Activated CD8-positive, alpha-beta T cell treated with anti-CD3 and anti-CD28 coated beads, Interleukin-2, amount 10 ng/mL, durations not matched to agents 7 days and 5 days (primary cell): ENCODE results near the gene BTNL3. TPM values are rescaled to one million over a fixed set of nuclear protein-coding genes. Genes with fewer than 3 reads are reported as not detected.
A peak's percentile ranks its signal among the peaks of the same experiment; 100 is the strongest.
"Not testable (repeated sequence)": the region's sequence is repeated elsewhere in the genome, so short reads cannot be mapped to it uniquely, and the experiment has no call there.

Experiments
- ATAC-seq: fragments of 150-1000 bp; cut with Tn5 transposase; one replicate; pipeline ENCODE4 v1.10.0; 2021; ENCODE audit warnings: moderate library complexity
- CTCF ChIA-PET: fragments of 350-600 bp; sonication (Branson Sonifier 250); formaldehyde crosslinking; loops from one replicate; lab custom pipeline; 2021; ENCODE audit warnings: antibody characterized with exemption; lab: Charles Lee
- POLR2A ChIA-PET: fragments of 350-600 bp; sonication (Branson Sonifier 250); formaldehyde crosslinking; loops from one replicate; lab custom pipeline; 2021; ENCODE audit warnings: antibody characterized with exemption; lab: Charles Lee
- DNase-seq: peaks from one replicate; pipeline ENCODE4 v3.0.0-alpha.2; 2020
- H3K27ac Mint-ChIP-seq: one replicate; pipeline ENCODE4 v1.8.0; 2021; ENCODE audit warnings: mild to moderate bottlenecking, mixed read lengths
- H3K27me3 Mint-ChIP-seq: one replicate; pipeline ENCODE4 v1.8.0; 2021; ENCODE audit warnings: low read depth, mixed read lengths
- H3K36me3 Mint-ChIP-seq: one replicate; pipeline ENCODE4 v1.8.0; 2021; ENCODE audit warnings: low read depth, mixed read lengths
- H3K4me1 Mint-ChIP-seq: one replicate; pipeline ENCODE4 v1.8.0; 2021; ENCODE audit warnings: low read depth, mixed read lengths
- H3K4me3 Mint-ChIP-seq: one replicate; pipeline ENCODE4 v1.8.0; 2021; ENCODE audit warnings: mild to moderate bottlenecking, mixed read lengths
- H3K9me3 Mint-ChIP-seq: one replicate; pipeline ENCODE4 v1.8.0; 2022; ENCODE audit warnings: mixed read lengths; ENCODE audit not compliant: insufficient read depth
- total RNA-seq, 2 experiments: library from RNA; stranded (reverse); gene quantifications; one replicate each; pipeline ENCODE4 v1.2.3, GENCODE V29; 2021

The BTNL3 gene
- total RNA-seq, 2 experiments from 2014 or later: not detected

- Mint-ChIP-seq H3K9me3 (no peaks in the 10 kb centered on the region), H3K4me1 (no peaks in the 10 kb centered on the region), H3K4me3 (no peak overlapping the region), H3K27ac (no peak overlapping the region), H3K27me3 (peaks cover 24% of the 10 kb centered on the region), H3K36me3 (no peaks in the 10 kb centered on the region)
- DNase-seq (no peak), ATAC-seq (no peak)
- POLR2A ChIA-PET: no interaction called here
- CTCF ChIA-PET: no interaction called here
These were observed 54.1 kb downstream of the BTNL3 start for GRCh38 chr5:181042722-181043121.

- CTCF ChIA-PET: no interaction called here
These were observed 54.8 kb downstream of the BTNL3 start for GRCh38 chr5:181043285-181044092.

GRCh38 chr5:181044093-181044599, 55.5 kb downstream of the BTNL3 start:
- Mint-ChIP-seq H3K9me3 (no peaks in the 10 kb centered on the region), H3K27me3 (peaks cover 26% of the 10 kb centered on the region), H3K36me3 (no peaks in the 10 kb centered on the region), H3K27ac (no peak overlapping the region), H3K4me3 (no peak overlapping the region), H3K4me1 (no peaks in the 10 kb centered on the region)
- ATAC-seq (no peak), DNase-seq (no peak)
- CTCF ChIA-PET: no interaction called here
- POLR2A ChIA-PET: no interaction called here

More at GRCh38 chr5:181043285-181044092, 54.8 kb downstream of the BTNL3 start:
- H3K27ac Mint-ChIP-seq: no peak overlapping the region
- H3K4me1 Mint-ChIP-seq: no peaks in the 10 kb centered on the region
- ATAC-seq (no peak), DNase-seq (peak; percentile 18)
- H3K27me3 Mint-ChIP-seq: peaks cover 26% of the 10 kb centered on the region
- no peak overlapping the region for H3K4me3 Mint-ChIP-seq
- H3K36me3 Mint-ChIP-seq: no peaks in the 10 kb centered on the region
- POLR2A ChIA-PET: no interaction called here
- H3K9me3 Mint-ChIP-seq: no peaks in the 10 kb centered on the region

GRCh38 chr5:181044662-181045305, 56.1 kb downstream of the BTNL3 start:
- Mint-ChIP-seq H3K27me3 (peaks cover 29% of the 10 kb centered on the region), H3K9me3 (no peaks in the 10 kb centered on the region), H3K4me3 (no peak overlapping the region), H3K27ac (no peak overlapping the region), H3K36me3 (no peaks in the 10 kb centered on the region), H3K4me1 (no peaks in the 10 kb centered on the region)
- ChIA-PET CTCF (no interaction called here), POLR2A (no interaction called here)
- peak; percentile 8 for DNase-seq
- no peak for ATAC-seq

- ATAC-seq (no peak), DNase-seq (peak; percentile 18)
- POLR2A ChIA-PET: no interaction called here
- Mint-ChIP-seq H3K4me1 (no peaks in the 10 kb centered on the region), H3K4me3 (no peak overlapping the region), H3K27me3 (peaks cover 26% of the 10 kb centered on the region), H3K36me3 (no peaks in the 10 kb centered on the region), H3K27ac (no peak overlapping the region), H3K9me3 (no peaks in the 10 kb centered on the region)
- CTCF ChIA-PET: no interaction called here
These were observed 56.7 kb downstream of the BTNL3 start for GRCh38 chr5:181045316-181045715.

GRCh38 chr5:181045857-181046256, 57.2 kb downstream of the BTNL3 start:
- CTCF ChIA-PET, H3K9me3 Mint-ChIP-seq, H3K4me3 Mint-ChIP-seq, H3K27ac Mint-ChIP-seq, H3K4me1 Mint-ChIP-seq, ATAC-seq, POLR2A ChIA-PET, H3K36me3 Mint-ChIP-seq: not testable (repeated sequence)
- DNase-seq: peak; percentile 15
- H3K27me3 Mint-ChIP-seq: peaks cover 25% of the 10 kb centered on the region

GRCh38 chr5:181047288-181047687, 58.6 kb downstream of the BTNL3 start:
- CTCF ChIA-PET: no interaction called here
- H3K27me3 Mint-ChIP-seq: peaks cover 31% of the 10 kb centered on the region
- peaks cover 4% of the 10 kb centered on the region for H3K4me1 Mint-ChIP-seq
- H3K36me3 Mint-ChIP-seq: no peaks in the 10 kb centered on the region
- DNase-seq: no peak
- H3K27ac Mint-ChIP-seq: no peak overlapping the region
- no peak overlapping the region for H3K4me3 Mint-ChIP-seq
- no peaks in the 10 kb centered on the region for H3K9me3 Mint-ChIP-seq
- POLR2A ChIA-PET: no interaction called here
- ATAC-seq: no peak

GRCh38 chr5:181047921-181048320, 59.3 kb downstream of the BTNL3 start:
- no peak overlapping the region for H3K4me3 Mint-ChIP-seq
- H3K27ac Mint-ChIP-seq: no peak overlapping the region
- peaks cover 6% of the 10 kb centered on the region for H3K4me1 Mint-ChIP-seq
- ATAC-seq (no peak), DNase-seq (no peak)
- ChIA-PET CTCF (no interaction called here), POLR2A (no interaction called here)
- no peaks in the 10 kb centered on the region for H3K36me3 Mint-ChIP-seq
- peaks cover 29% of the 10 kb centered on the region for H3K27me3 Mint-ChIP-seq
- H3K9me3 Mint-ChIP-seq: no peaks in the 10 kb centered on the region

- POLR2A ChIA-PET: no interaction called here
- DNase-seq (no peak), ATAC-seq (no peak)
- no peaks in the 10 kb centered on the region for H3K9me3 Mint-ChIP-seq
- H3K27ac Mint-ChIP-seq: no peak overlapping the region
- peaks cover 15% of the 10 kb centered on the region for H3K4me1 Mint-ChIP-seq
- no peaks in the 10 kb centered on the region for H3K36me3 Mint-ChIP-seq
- peaks cover 44% of the 10 kb centered on the region for H3K27me3 Mint-ChIP-seq
- CTCF ChIA-PET: no interaction called here
- no peak overlapping the region for H3K4me3 Mint-ChIP-seq
These were observed 61.4 kb downstream of the BTNL3 start for GRCh38 chr5:181050016-181050415.

- Mint-ChIP-seq H3K4me3 (peak overlapping the region; percentile 37), H3K9me3 (no peaks in the 10 kb centered on the region), H3K36me3 (no peaks in the 10 kb centered on the region), H3K27ac (peak overlapping the region; percentile 29), H3K27me3 (peaks cover 58% of the 10 kb centered on the region), H3K4me1 (peaks cover 15% of the 10 kb centered on the region)
- ChIA-PET CTCF (no interaction called here), POLR2A (interaction anchor here (0.6 kb wide), 1 partner anchor 75 kb away, joined by 3 read pairs; no protein-coding TSS in a partner anchor)
- no peak for ATAC-seq
- no peak for DNase-seq
These were observed 63.4 kb downstream of the BTNL3 start for GRCh38 chr5:181051841-181052671.

- Mint-ChIP-seq H3K27me3 (peaks cover 62% of the 10 kb centered on the region), H3K27ac (no peak overlapping the region), H3K4me3 (peak overlapping the region; percentile 58), H3K36me3 (no peaks in the 10 kb centered on the region), H3K9me3 (no peaks in the 10 kb centered on the region), H3K4me1 (peaks cover 15% of the 10 kb centered on the region)
- ATAC-seq (peak; percentile 27), DNase-seq (peak; percentile 37)
- POLR2A ChIA-PET: interaction anchor here (0.6 kb wide), 1 partner anchor 76 kb away, joined by 3 read pairs; no protein-coding TSS in a partner anchor
- CTCF ChIA-PET: no interaction called here
These were observed 64.2 kb downstream of the BTNL3 start for GRCh38 chr5:181052672-181053487.
